Neural progenitor cell (in vitro differentiated cells): ENCODE data around the gene CFAP97D2. TPM values are rescaled to one million over a fixed set of nuclear protein-coding genes. Genes with fewer than 3 reads are reported as not detected.

Source experiments
- DNase-seq: peaks from one replicate; pipeline ENCODE4 v3.0.0-alpha.2; 2016; ENCODE audit warnings: low spot score
- H2AFZ ChIP-seq: fragments of 200-600 bp; sonication (generic); replicated peaks from 2 replicates; pipeline ENCODE4 v1.6.1; 2016; ENCODE audit warnings: antibody characterized with exemption
- H3F3A ChIP-seq: fragments of 200-600 bp; sonication (generic); 2 replicates; pipeline ENCODE4 v1.6.1; 2016; ENCODE audit warnings: antibody characterized with exemption, low read depth
- H3K27ac ChIP-seq: fragments of 200-600 bp; sonication (generic); 2 replicates; pipeline ENCODE4 v1.5.1; 2016; ENCODE audit warnings: mild to moderate bottlenecking
- H3K27me3 ChIP-seq: fragments of 200-600 bp; sonication (generic); 2 replicates; pipeline ENCODE4 v1.6.1; 2016; ENCODE audit warnings: mild to moderate bottlenecking, moderate library complexity
- H3K36me3 ChIP-seq: fragments of 200-600 bp; sonication (generic); 2 replicates; pipeline ENCODE4 v1.5.1; 2016
- H3K4me1 ChIP-seq: fragments of 200-600 bp; sonication (generic); 2 replicates; pipeline ENCODE4 v1.6.1; 2016; ENCODE audit warnings: mixed run types
- H3K4me2 ChIP-seq: fragments of 200-600 bp; sonication (generic); 2 replicates; pipeline ENCODE4 v1.6.1; 2016
- H3K4me3 ChIP-seq: fragments of 200-600 bp; sonication (generic); 2 replicates; pipeline ENCODE4 v1.5.1; 2016
- H3K79me2 ChIP-seq: fragments of 200-600 bp; sonication (generic); 2 replicates; pipeline ENCODE4 v1.6.1; 2016; ENCODE audit warnings: low read depth
- H3K9ac ChIP-seq: fragments of 200-600 bp; sonication (generic); 2 replicates; pipeline ENCODE4 v1.6.1; 2016
- H3K9me3 ChIP-seq: fragments of 200-600 bp; sonication (generic); 2 replicates; pipeline ENCODE4 v1.5.1; 2016; ENCODE audit warnings: low read depth
- H4K20me1 ChIP-seq: fragments of 200-600 bp; sonication (generic); 2 replicates; pipeline ENCODE4 v1.6.1; 2016; ENCODE audit warnings: low read depth
- H3K27ac Mint-ChIP-seq: 3 replicates; pipeline ENCODE4 v1.8.0; 2021; ENCODE audit warnings: mixed read lengths
- H3K27me3 Mint-ChIP-seq: 2 replicates; pipeline ENCODE4 v1.8.0; 2022; ENCODE audit warnings: low read depth, mild to moderate bottlenecking, inconsistent platforms, moderate library complexity, mixed read lengths; ENCODE audit not compliant: insufficient read depth
- H3K36me3 Mint-ChIP-seq: 3 replicates; pipeline ENCODE4 v1.8.0; 2021; ENCODE audit warnings: mixed read lengths
- H3K4me1 Mint-ChIP-seq: 3 replicates; pipeline ENCODE4 v1.8.0; 2021; ENCODE audit warnings: mixed read lengths
- H3K4me3 Mint-ChIP-seq: 3 replicates; pipeline ENCODE4 v1.8.0; 2021; ENCODE audit warnings: mild to moderate bottlenecking, moderate library complexity, mixed read lengths
- H3K9me3 Mint-ChIP-seq: 3 replicates; pipeline ENCODE4 v1.8.0; 2020; ENCODE audit warnings: mixed read lengths
- EZH2 ChIP-seq: fragments of 200-600 bp; sonication (generic); IDR thresholded peaks from 2 replicates; pipeline ENCODE4 v1.6.1; 2017; ENCODE audit warnings: antibody characterized with exemption, mild to moderate bottlenecking, moderate library complexity
- EZH2phosphoT487 ChIP-seq: fragments of 200-600 bp; sonication (generic); IDR thresholded peaks from 2 replicates; pipeline ENCODE4 v1.6.1; 2017; ENCODE audit warnings: antibody characterized with exemption
- total RNA-seq: library from RNA; depleted of rRNA; stranded (reverse); fragments of >200 nt; gene quantifications from 2 replicates; pipeline ENCODE4 v1.2.3, GENCODE V29; 2015; ENCODE audit warnings: low replicate concordance
- TF ChIP-seq, protein P1 (sequence below): fragments of 200-600 bp; sonication (generic); IDR thresholded peaks from 2 replicates; pipeline ENCODE4 v1.5.1; 2017; ENCODE audit warnings: antibody characterized with exemption, mild to moderate bottlenecking

Gene CFAP97D2
- total RNA-seq, 1 donor from 2014 or later, result not detected

GRCh38 chr13:114208134-114208533, 29.1 kb downstream of the CFAP97D2 start:
- Histone ChIP-seq H3K9ac (no peak overlapping the region), H3K9me3 (no peaks in the 10 kb centered on the region), H4K20me1 (no peaks in the 10 kb centered on the region), H3K36me3 (no peaks in the 10 kb centered on the region), H3K4me1 (no peaks in the 10 kb centered on the region), H3K27me3 (no peaks in the 10 kb centered on the region), H2AFZ (no peak overlapping the region), H3K27ac (no peak overlapping the region), H3F3A (no peaks in the 10 kb centered on the region), H3K79me2 (no peaks in the 10 kb centered on the region), H3K4me2 (no peak overlapping the region), H3K4me3 (no peak overlapping the region)
- Mint-ChIP-seq H3K9me3 (peaks cover 16% of the 10 kb centered on the region), H3K27me3 (peaks cover 7% of the 10 kb centered on the region), H3K36me3 (no peaks in the 10 kb centered on the region), H3K4me1 (no peaks in the 10 kb centered on the region), H3K27ac (no peak overlapping the region), H3K4me3 (no peak overlapping the region)
- TF ChIP-seq, protein P1, sequence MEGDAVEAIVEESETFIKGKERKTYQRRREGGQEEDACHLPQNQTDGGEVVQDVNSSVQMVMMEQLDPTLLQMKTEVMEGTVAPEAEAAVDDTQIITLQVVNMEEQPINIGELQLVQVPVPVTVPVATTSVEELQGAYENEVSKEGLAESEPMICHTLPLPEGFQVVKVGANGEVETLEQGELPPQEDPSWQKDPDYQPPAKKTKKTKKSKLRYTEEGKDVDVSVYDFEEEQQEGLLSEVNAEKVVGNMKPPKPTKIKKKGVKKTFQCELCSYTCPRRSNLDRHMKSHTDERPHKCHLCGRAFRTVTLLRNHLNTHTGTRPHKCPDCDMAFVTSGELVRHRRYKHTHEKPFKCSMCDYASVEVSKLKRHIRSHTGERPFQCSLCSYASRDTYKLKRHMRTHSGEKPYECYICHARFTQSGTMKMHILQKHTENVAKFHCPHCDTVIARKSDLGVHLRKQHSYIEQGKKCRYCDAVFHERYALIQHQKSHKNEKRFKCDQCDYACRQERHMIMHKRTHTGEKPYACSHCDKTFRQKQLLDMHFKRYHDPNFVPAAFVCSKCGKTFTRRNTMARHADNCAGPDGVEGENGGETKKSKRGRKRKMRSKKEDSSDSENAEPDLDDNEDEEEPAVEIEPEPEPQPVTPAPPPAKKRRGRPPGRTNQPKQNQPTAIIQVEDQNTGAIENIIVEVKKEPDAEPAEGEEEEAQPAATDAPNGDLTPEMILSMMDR, result no peak
- TF ChIP-seq EZH2 (no peak), EZH2phosphoT487 (no peak)
- DNase-seq, result no peak

DNA sequence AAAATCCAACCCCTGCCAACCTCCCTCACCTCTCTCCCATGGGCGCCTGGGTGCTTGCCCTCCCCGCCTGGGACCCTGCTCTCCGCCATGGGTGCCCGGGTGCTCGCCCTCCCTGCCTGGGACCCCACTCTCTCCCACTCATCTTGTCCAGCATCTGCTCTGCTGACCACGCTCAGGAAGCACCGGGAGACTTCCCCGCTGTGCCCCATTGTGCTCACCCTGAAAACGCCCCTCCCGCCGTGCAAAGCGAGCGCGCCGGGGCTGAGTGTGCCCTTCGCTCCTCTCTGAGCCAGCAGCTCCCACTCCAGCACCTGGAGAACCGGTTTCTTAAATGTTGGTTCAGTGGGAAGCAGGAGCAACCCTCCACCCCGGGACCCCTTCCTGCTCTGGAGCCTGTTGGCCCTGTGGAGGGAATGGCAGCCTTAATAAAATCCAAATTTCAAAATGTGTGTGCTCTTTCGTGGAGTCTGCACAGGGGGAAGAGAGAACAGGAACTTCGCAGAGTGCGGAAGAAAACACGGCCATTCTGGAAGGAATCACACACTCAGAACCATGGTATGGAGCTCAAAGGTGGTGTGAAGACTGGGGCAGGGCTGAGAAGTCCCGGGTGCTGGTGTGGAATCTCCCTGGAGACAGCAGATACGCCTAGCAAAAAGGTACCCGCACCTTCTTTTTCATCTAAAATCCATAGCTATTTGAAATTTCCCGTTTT, 32.5 kb downstream of the CFAP97D2 start:
- no peak overlapping the region for H3K4me3 Mint-ChIP-seq
- Histone ChIP-seq H3K36me3 (no peaks in the 10 kb centered on the region), H3K9me3 (no peaks in the 10 kb centered on the region), H3K79me2 (no peaks in the 10 kb centered on the region), H3K27me3 (no peaks in the 10 kb centered on the region), H3K4me1 (no peaks in the 10 kb centered on the region), H3K9ac (no peak overlapping the region), H4K20me1 (no peaks in the 10 kb centered on the region), H3K27ac (no peak overlapping the region), H2AFZ (no peak overlapping the region), H3K4me2 (no peak overlapping the region), H3K4me3 (no peak overlapping the region), H3F3A (no peaks in the 10 kb centered on the region)
- no peaks in the 10 kb centered on the region for H3K36me3 Mint-ChIP-seq
- no peak overlapping the region for H3K27ac Mint-ChIP-seq
- no peak for DNase-seq
- no peaks in the 10 kb centered on the region for H3K27me3 Mint-ChIP-seq
- H3K4me1 Mint-ChIP-seq, result no peaks in the 10 kb centered on the region
- H3K9me3 Mint-ChIP-seq, result peaks cover 11% of the 10 kb centered on the region
- TF ChIP-seq, protein P1, result no peak
- TF ChIP-seq EZH2, result no peak

GRCh38 chr13:114212158-114212495, 33.1 kb downstream of the CFAP97D2 start:
- no peak overlapping the region for H3K4me2 ChIP-seq
- H2AFZ ChIP-seq, result no peak overlapping the region
- H3K4me1 ChIP-seq, result no peaks in the 10 kb centered on the region

More at GRCh38 chr13:114212158-114212495, 33.1 kb downstream of the CFAP97D2 start:
- no peaks in the 10 kb centered on the region for H3F3A ChIP-seq
- no peak overlapping the region for H3K27ac ChIP-seq
- Mint-ChIP-seq H3K4me3 (no peak overlapping the region), H3K27ac (no peak overlapping the region), H3K27me3 (peaks cover 2% of the 10 kb centered on the region), H3K4me1 (no peaks in the 10 kb centered on the region), H3K36me3 (no peaks in the 10 kb centered on the region), H3K9me3 (peaks cover 9% of the 10 kb centered on the region)
- no peaks in the 10 kb centered on the region for H3K36me3 ChIP-seq
- no peaks in the 10 kb centered on the region for H3K9me3 ChIP-seq
- no peaks in the 10 kb centered on the region for H3K27me3 ChIP-seq
- no peak for TF ChIP-seq EZH2phosphoT487
- TF ChIP-seq, protein P1, result no peak
- no peak for TF ChIP-seq EZH2
- no peaks in the 10 kb centered on the region for H3K79me2 ChIP-seq
- H3K4me3 ChIP-seq, result no peak overlapping the region
- no peak for DNase-seq
- H3K9ac ChIP-seq, result no peak overlapping the region
- H4K20me1 ChIP-seq, result no peaks in the 10 kb centered on the region
